NT2/D1 (cell line): ENCODE measurements around the gene SLC66A2.

ENCODE experiments used
- SUZ12 ChIP-seq: IDR thresholded peaks from 2 replicates; pipeline ENCODE4 v1.6.1; 2011; ENCODE audit not compliant: insufficient read length, insufficient read depth; ENCODE audit errors: extremely low read depth
- YY1 ChIP-seq: IDR thresholded peaks from 2 replicates; pipeline ENCODE4 v1.6.1; 2011; ENCODE audit not compliant: insufficient read length, insufficient read depth
- ZNF274 ChIP-seq: IDR thresholded peaks from 2 replicates; pipeline ENCODE4 v1.6.1; 2011; ENCODE audit warnings: mild to moderate bottlenecking, low read depth, low read length

- TF ChIP-seq SUZ12 = no peak
- no peak for TF ChIP-seq ZNF274
- no peak for TF ChIP-seq YY1
Measured at GRCh38 chr18:79975985-79976680, 24.7 kb upstream of the SLC66A2 start.
